Measurements from ENCODE around the gene LILRA1.
"Not testable (repeated sequence)": the region's sequence is repeated elsewhere in the genome, so short reads cannot be mapped to it uniquely, and the experiment has no call there.

LILRA1 gene

GRCh38 chr19:54614726-54615125 lies 21.3 kb downstream of the LILRA1 start:
- no peak for DNase-seq (ENCODE audit: extremely low read depth, low read depth)
- TF ChIP-seq CTCF (IDR thresholded peaks at IDR 0.05; ENCODE audit: low read depth, low read length, missing control alignments), result no peak
- H3K4me3 ChIP-seq (replicated peaks; ENCODE audit: low read depth, low read length), result no peak overlapping the region

- no peak for TF ChIP-seq CTCF (IDR thresholded peaks at IDR 0.05; ENCODE audit: low read depth, low read length, missing control alignments)
- DNase-seq (ENCODE audit: extremely low read depth, low read depth), result no peak
- H3K4me3 ChIP-seq (replicated peaks; ENCODE audit: low read depth, low read length), result no peak overlapping the region
These were observed 22.6 kb downstream of the LILRA1 start for GRCh38 chr19:54616057-54616456.

- no peak overlapping the region for H3K4me3 ChIP-seq (replicated peaks; ENCODE audit: low read depth, low read length)
- DNase-seq (ENCODE audit: extremely low read depth, low read depth), result no peak
- TF ChIP-seq CTCF (IDR thresholded peaks at IDR 0.05; ENCODE audit: low read depth, low read length, missing control alignments), result no peak
These were observed 23.6 kb downstream of the LILRA1 start for GRCh38 chr19:54616821-54617560.

- H3K4me3 ChIP-seq (replicated peaks; ENCODE audit: low read depth, low read length), result no peak overlapping the region
- TF ChIP-seq CTCF (IDR thresholded peaks at IDR 0.05; ENCODE audit: low read depth, low read length, missing control alignments), result no peak
- no peak for DNase-seq (ENCODE audit: extremely low read depth, low read depth)
These were observed 27.0 kb downstream of the LILRA1 start for GRCh38 chr19:54620464-54620863.

GRCh38 chr19:54622431-54622830 lies 29.0 kb downstream of the LILRA1 start:
- H3K4me3 ChIP-seq (replicated peaks; ENCODE audit: low read depth, low read length), result no peak overlapping the region
- no peak for DNase-seq (ENCODE audit: extremely low read depth, low read depth)
- TF ChIP-seq CTCF (IDR thresholded peaks at IDR 0.05; ENCODE audit: low read depth, low read length, missing control alignments), result no peak

- not testable (repeated sequence) for H3K4me3 ChIP-seq (replicated peaks; ENCODE audit: low read depth, low read length); DNase-seq (ENCODE audit: extremely low read depth, low read depth)
These were observed 30.8 kb downstream of the LILRA1 start for GRCh38 chr19:54624234-54624633.

- not testable (repeated sequence) for H3K4me3 ChIP-seq (replicated peaks; ENCODE audit: low read depth, low read length); DNase-seq (ENCODE audit: extremely low read depth, low read depth)
These were observed 31.7 kb downstream of the LILRA1 start for GRCh38 chr19:54624934-54625730.

All from HFF-Myc (cell line).